Activated naive CD4-positive, alpha-beta T cell treated with anti-CD3 and anti-CD28 coated beads, Interleukin-2, amount 10 ng/mL, durations not matched to agents 7 days and 5 days (primary cell): ENCODE measurements around the gene USP17L19.
"Not testable (repeated sequence)": the region's sequence is repeated elsewhere in the genome, so short reads cannot be mapped to it uniquely, and the experiment has no call there.

Experiments
- CTCF ChIA-PET: fragments of 350-600 bp; sonication (Branson Sonifier 250); formaldehyde crosslinking; loops from one replicate; lab custom pipeline; 2021; ENCODE audit warnings: antibody characterized with exemption; lab: Charles Lee
- DNase-seq: peaks from one replicate; pipeline ENCODE4 v3.0.0-alpha.2; 2020
- H3K27ac Mint-ChIP-seq: one replicate; pipeline ENCODE4 v1.8.0; 2021; ENCODE audit warnings: mild to moderate bottlenecking, moderate library complexity, mixed read lengths
- H3K27me3 Mint-ChIP-seq: one replicate; pipeline ENCODE4 v1.8.0; 2021; ENCODE audit warnings: mild to moderate bottlenecking, mixed read lengths
- H3K36me3 Mint-ChIP-seq: one replicate; pipeline ENCODE4 v1.8.0; 2021; ENCODE audit warnings: mixed read lengths
- H3K4me1 Mint-ChIP-seq: one replicate; pipeline ENCODE4 v1.8.0; 2021; ENCODE audit warnings: mixed read lengths
- H3K4me3 Mint-ChIP-seq: one replicate; pipeline ENCODE4 v1.8.0; 2021; ENCODE audit warnings: mild to moderate bottlenecking, moderate library complexity, mixed read lengths
- H3K9me3 Mint-ChIP-seq: one replicate; pipeline ENCODE4 v1.8.0; 2021; ENCODE audit warnings: mixed read lengths

The USP17L19 gene, protein sequence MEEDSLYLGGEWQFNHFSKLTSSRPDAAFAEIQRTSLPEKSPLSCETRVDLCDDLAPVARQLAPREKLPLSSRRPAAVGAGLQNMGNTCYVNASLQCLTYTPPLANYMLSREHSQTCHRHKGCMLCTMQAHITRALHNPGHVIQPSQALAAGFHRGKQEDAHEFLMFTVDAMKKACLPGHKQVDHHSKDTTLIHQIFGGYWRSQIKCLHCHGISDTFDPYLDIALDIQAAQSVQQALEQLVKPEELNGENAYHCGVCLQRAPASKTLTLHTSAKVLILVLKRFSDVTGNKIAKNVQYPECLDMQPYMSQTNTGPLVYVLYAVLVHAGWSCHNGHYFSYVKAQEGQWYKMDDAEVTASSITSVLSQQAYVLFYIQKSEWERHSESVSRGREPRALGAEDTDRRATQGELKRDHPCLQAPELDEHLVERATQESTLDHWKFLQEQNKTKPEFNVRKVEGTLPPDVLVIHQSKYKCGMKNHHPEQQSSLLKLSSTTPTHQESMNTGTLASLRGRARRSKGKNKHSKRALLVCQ

DNA sequence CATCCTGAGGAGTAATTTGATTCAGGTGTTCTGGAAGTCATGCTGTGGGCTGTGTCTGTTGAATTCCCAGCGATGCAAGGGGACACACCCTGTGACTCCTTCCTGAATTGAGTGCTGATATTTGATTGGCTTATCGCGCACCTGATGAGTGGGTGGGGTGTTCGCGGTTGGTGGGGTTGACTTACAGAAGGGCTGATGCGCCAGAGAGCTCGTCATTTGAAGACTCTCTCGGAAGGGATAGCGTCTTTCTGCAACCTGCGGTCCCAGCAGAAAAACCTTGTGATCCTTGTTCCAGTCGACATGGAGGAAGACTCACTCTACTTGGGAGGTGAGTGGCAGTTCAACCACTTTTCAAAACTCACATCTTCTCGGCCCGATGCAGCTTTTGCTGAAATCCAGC is at the start of gene USP17L19:
Gene USP17L19 (plus strand): TSS at position 301 of the 400 bp plus-strand sequence. CDS start 0 bp downstream, at position 301.
- CTCF ChIA-PET, H3K27me3 Mint-ChIP-seq, H3K4me1 Mint-ChIP-seq, H3K9me3 Mint-ChIP-seq, DNase-seq, H3K4me3 Mint-ChIP-seq, H3K27ac Mint-ChIP-seq, H3K36me3 Mint-ChIP-seq: not testable (repeated sequence)

DNA sequence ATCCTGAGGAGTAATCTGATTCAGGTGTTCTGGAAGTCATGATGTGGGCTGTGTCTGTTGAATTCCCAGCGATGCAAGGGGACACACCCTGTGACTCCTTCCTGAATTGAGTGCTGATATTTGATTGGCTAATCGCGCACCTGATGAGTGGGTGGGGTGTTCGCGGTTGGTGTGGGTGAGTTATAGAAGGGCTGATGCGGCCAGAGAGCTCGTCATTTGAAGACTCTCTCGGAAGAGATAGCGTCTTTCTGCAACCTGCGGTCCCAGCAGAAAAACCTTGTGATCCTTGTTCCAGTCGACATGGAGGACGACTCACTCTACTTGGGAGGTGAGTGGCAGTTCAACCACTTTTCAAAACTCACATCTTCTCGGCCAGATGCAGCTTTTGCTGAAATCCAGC is 42.8 kb upstream of the USP17L19 start, which contains the start of gene USP17L10:
Gene USP17L10 (plus strand): TSS at position 301 of the 400 bp plus-strand sequence. CDS start 0 bp downstream, at position 301.
- H3K36me3 Mint-ChIP-seq, H3K4me3 Mint-ChIP-seq, H3K27ac Mint-ChIP-seq, H3K27me3 Mint-ChIP-seq, CTCF ChIA-PET, H3K9me3 Mint-ChIP-seq, H3K4me1 Mint-ChIP-seq, DNase-seq: not testable (repeated sequence)

DNA sequence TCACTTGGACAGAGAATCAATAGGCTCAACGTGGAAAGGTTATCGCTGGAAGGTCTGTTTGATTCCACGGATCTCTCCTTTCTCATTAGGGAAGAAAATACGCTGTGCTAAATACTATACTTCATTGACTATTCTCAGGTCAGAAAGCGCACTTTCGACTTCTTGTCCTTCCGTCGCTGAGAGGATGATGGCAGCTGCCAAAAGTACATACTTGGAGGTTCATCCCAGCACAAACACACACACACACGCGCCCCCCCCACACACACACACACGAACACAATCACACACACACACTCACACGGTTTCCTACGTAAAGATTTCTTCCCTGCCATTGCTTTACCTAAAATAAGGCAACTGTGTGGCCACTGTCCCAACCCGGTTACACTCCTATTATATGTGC is 38.5 kb upstream of the USP17L19 start:
- H3K27ac Mint-ChIP-seq, H3K4me1 Mint-ChIP-seq, H3K36me3 Mint-ChIP-seq, CTCF ChIA-PET, H3K4me3 Mint-ChIP-seq, H3K27me3 Mint-ChIP-seq, DNase-seq, H3K9me3 Mint-ChIP-seq: not testable (repeated sequence)

DNA sequence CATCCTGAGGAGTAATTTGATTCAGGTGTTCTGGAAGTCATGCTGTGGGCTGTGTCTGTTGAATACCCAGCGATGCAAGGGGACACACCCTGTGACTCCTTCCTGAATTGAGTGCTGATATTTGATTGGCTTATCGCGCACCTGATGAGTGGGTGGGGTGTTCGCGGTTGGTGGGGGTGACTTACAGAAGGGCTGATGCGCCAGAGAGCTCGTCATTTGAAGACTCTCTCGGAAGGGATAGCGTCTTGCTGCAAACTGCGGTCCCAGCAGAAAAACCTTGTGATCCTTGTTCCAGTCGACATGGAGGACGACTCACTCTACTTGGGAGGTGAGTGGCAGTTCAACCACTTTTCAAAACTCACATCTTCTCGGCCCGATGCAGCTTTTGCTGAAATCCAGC is 38.1 kb upstream of the USP17L19 start, which contains the start of gene USP17L11:
Gene USP17L11 (plus strand): TSS at position 301 of the 400 bp plus-strand sequence. CDS start 0 bp downstream, at position 301.
- H3K4me3 Mint-ChIP-seq, H3K36me3 Mint-ChIP-seq, DNase-seq, H3K4me1 Mint-ChIP-seq, CTCF ChIA-PET, H3K9me3 Mint-ChIP-seq, H3K27me3 Mint-ChIP-seq, H3K27ac Mint-ChIP-seq: not testable (repeated sequence)

DNA sequence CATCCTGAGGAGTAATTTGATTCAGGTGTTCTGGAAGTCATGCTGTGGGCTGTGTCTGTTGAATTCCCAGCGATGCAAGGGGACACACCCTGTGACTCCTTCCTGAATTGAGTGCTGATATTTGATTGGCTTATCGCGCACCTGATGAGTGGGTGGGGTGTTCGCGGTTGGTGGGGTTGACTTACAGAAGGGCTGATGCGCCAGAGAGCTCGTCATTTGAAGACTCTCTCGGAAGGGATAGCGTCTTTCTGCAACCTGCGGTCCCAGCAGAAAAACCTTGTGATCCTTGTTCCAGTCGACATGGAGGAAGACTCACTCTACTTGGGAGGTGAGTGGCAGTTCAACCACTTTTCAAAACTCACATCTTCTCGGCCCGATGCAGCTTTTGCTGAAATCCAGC is 33.3 kb upstream of the USP17L19 start, which contains the start of gene USP17L12:
Gene USP17L12 (plus strand): TSS at position 301 of the 400 bp plus-strand sequence. CDS start 0 bp downstream, at position 301.
- H3K4me3 Mint-ChIP-seq, DNase-seq, H3K4me1 Mint-ChIP-seq, H3K27me3 Mint-ChIP-seq, CTCF ChIA-PET, H3K9me3 Mint-ChIP-seq, H3K36me3 Mint-ChIP-seq, H3K27ac Mint-ChIP-seq: not testable (repeated sequence)

DNA sequence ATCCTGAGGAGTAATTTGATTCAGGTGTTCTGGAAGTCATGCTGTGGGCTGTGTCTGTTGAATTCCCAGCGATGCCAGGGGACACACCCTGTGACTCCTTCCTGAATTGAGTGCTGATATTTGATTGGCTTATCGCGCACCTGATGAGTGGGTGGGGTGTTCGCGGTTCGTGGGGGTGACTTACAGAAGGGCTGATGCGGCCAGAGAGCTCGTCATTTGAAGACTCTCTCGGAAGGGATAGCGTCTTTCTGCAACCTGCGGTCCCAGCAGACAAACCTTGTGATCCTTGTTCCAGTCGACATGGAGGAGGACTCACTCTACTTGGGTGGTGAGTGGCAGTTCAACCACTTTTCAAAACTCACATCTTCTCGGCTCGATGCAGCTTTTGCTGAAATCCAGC is 28.6 kb upstream of the USP17L19 start, which contains the start of gene USP17L13:
Gene USP17L13 (plus strand): TSS at position 301 of the 400 bp plus-strand sequence. CDS start 0 bp downstream, at position 301.
- H3K4me1 Mint-ChIP-seq, CTCF ChIA-PET, DNase-seq, H3K4me3 Mint-ChIP-seq, H3K36me3 Mint-ChIP-seq, H3K9me3 Mint-ChIP-seq, H3K27ac Mint-ChIP-seq, H3K27me3 Mint-ChIP-seq: not testable (repeated sequence)

DNA sequence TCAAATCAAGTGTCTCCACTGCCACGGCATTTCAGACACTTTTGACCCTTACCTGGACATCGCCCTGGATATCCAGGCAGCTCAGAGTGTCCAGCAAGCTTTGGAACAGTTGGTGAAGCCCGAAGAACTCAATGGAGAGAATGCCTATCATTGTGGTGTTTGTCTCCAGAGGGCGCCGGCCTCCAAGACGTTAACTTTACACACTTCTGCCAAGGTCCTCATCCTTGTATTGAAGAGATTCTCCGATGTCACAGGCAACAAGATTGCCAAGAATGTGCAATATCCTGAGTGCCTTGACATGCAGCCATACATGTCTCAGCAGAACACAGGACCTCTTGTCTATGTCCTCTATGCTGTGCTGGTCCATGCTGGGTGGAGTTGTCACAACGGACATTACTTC is 22.9 kb upstream of the USP17L19 start:
- H3K9me3 Mint-ChIP-seq, H3K27me3 Mint-ChIP-seq, H3K4me3 Mint-ChIP-seq, DNase-seq, CTCF ChIA-PET, H3K36me3 Mint-ChIP-seq, H3K4me1 Mint-ChIP-seq, H3K27ac Mint-ChIP-seq: not testable (repeated sequence)

DNA sequence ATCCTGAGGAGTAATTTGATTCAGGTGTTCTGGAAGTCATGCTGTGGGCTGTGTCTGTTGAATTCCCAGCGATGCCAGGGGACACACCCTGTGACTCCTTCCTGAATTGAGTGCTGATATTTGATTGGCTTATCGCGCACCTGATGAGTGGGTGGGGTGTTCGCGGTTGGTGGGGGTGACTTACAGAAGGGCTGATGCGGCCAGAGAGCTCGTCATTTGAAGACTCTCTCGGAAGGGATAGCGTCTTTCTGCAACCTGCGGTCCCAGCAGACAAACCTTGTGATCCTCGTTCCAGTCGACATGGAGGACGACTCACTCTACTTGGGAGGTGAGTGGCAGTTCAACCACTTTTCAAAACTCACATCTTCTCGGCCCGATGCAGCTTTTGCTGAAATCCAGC is 19.1 kb upstream of the USP17L19 start, which contains the start of gene USP17L15:
Gene USP17L15 (plus strand): TSS at position 301 of the 400 bp plus-strand sequence. CDS start 0 bp downstream, at position 301.
- not testable (repeated sequence) for H3K36me3 Mint-ChIP-seq

DNA sequence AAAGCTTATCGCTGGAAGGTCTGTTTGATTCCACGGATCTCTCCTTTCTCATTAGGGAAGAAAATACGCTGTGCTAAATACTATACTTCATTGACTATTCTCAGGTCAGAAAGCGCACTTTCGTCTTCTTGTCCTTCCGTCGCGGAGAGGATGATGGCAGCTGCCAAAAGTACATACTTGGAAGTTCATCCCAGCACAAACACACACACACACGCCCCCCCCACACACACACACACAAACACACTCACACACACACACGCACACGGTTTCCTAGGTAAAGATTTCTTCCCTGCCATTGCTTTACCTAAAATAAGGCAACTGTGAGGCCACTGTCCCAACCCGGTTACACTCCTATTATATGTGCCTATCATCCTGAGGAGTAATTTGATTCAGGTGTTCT is 14.7 kb upstream of the USP17L19 start:
- peak; percentile 12 for DNase-seq
- not testable (repeated sequence) for H3K4me3 Mint-ChIP-seq

More for the DNA sequence above, 19.1 kb upstream of the USP17L19 start, which contains the start of gene USP17L15:
- H3K9me3 Mint-ChIP-seq, H3K4me3 Mint-ChIP-seq, CTCF ChIA-PET, H3K4me1 Mint-ChIP-seq, DNase-seq, H3K27me3 Mint-ChIP-seq, H3K27ac Mint-ChIP-seq: not testable (repeated sequence)

DNA sequence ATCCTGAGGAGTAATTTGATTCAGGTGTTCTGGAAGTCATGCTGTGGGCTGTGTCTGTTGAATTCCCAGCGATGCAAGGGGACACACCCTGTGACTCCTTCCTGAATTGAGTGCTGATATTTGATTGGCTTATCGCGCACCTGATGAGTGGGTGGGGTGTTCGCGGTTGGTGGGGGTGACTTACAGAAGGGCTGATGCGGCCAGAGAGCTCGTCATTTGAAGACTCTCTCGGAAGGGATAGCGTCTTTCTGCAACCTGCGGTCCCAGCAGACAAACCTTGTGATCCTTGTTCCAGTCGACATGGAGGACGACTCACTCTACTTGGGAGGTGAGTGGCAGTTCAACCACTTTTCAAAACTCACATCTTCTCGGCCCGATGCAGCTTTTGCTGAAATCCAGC is 9.6 kb upstream of the USP17L19 start, which contains the start of gene USP17L17:
Gene USP17L17 (plus strand): TSS at position 301 of the 400 bp plus-strand sequence. CDS start 0 bp downstream, at position 301.
- H3K27me3 Mint-ChIP-seq, H3K36me3 Mint-ChIP-seq, H3K4me1 Mint-ChIP-seq, CTCF ChIA-PET, DNase-seq, H3K27ac Mint-ChIP-seq, H3K9me3 Mint-ChIP-seq, H3K4me3 Mint-ChIP-seq: not testable (repeated sequence)

More for the DNA sequence above, 14.7 kb upstream of the USP17L19 start:
- H3K9me3 Mint-ChIP-seq, H3K27ac Mint-ChIP-seq, CTCF ChIA-PET, H3K27me3 Mint-ChIP-seq, H3K4me1 Mint-ChIP-seq, H3K36me3 Mint-ChIP-seq: not testable (repeated sequence)

DNA sequence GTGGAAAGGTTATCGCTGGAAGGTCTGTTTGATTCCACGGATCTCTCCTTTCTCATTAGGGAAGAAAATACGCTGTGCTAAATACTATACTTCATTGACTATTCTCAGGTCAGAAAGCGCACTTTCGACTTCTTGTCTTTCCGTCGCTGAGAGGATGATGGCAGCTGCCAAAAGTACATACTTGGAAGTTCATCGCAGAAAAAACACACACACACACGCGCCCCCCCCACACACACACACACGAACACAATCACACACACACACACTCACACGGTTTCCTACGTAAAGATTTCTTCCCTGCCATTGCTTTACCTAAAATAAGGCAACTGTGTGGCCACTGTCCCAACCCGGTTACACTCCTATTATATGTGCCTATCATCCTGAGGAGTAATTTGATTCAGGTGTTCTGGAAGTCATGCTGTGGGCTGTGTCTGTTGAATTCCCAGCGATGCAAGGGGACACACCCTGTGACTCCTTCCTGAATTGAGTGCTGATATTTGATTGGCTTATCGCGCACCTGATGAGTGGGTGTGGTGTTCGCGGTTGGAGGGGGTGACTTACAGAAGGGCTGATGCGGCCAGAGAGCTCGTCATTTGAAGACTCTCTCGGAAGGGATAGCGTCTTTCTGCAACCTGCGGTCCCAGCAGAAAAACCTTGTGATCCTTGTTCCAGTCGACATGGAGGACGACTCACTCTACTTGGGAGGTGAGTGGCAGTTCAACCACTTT is 5.1 kb upstream of the USP17L19 start, which contains the start of gene USP17L18:
Gene USP17L18 (plus strand): TSS at position 678 of the 728 bp plus-strand sequence. CDS start 0 bp downstream, at position 678.
- CTCF ChIA-PET, H3K27ac Mint-ChIP-seq, H3K9me3 Mint-ChIP-seq, H3K27me3 Mint-ChIP-seq, H3K36me3 Mint-ChIP-seq, H3K4me3 Mint-ChIP-seq, H3K4me1 Mint-ChIP-seq: not testable (repeated sequence)
- peak; percentile 14 for DNase-seq

DNA sequence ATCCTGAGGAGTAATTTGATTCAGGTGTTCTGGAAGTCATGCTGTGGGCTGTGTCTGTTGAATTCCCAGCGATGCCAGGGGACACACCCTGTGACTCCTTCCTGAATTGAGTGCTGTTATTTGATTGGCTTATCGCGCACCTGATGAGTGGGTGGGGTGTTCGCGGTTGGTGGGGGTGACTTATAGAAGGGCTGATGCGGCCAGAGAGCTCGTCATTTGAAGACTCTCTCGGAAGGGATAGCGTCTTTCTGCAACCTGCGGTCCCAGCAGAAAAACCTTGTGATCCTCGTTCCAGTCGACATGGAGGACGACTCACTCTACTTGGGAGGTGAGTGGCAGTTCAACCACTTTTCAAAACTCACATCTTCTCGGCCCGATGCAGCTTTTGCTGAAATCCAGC is 4.6 kb downstream of the USP17L19 start, which contains the start of gene USP17L20:
Gene USP17L20 (plus strand): TSS at position 301 of the 400 bp plus-strand sequence. CDS start 0 bp downstream, at position 301.
- H3K9me3 Mint-ChIP-seq, H3K27ac Mint-ChIP-seq, H3K4me1 Mint-ChIP-seq, DNase-seq, H3K27me3 Mint-ChIP-seq, H3K4me3 Mint-ChIP-seq, CTCF ChIA-PET, H3K36me3 Mint-ChIP-seq: not testable (repeated sequence)

DNA sequence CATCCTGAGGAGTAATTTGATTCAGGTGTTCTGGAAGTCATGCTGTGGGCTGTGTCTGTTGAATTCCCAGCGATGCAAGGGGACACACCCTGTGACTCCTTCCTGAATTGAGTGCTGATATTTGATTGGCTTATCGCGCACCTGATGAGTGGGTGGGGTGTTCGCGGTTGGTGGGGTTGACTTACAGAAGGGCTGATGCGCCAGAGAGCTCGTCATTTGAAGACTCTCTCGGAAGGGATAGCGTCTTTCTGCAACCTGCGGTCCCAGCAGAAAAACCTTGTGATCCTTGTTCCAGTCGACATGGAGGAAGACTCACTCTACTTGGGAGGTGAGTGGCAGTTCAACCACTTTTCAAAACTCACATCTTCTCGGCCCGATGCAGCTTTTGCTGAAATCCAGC is 9.4 kb downstream of the USP17L19 start, which contains the start of gene USP17L21:
Gene USP17L21 (plus strand): TSS at position 301 of the 400 bp plus-strand sequence. CDS start 0 bp downstream, at position 301.
- H3K27ac Mint-ChIP-seq, H3K36me3 Mint-ChIP-seq, CTCF ChIA-PET, DNase-seq, H3K9me3 Mint-ChIP-seq, H3K4me1 Mint-ChIP-seq, H3K27me3 Mint-ChIP-seq, H3K4me3 Mint-ChIP-seq: not testable (repeated sequence)

DNA sequence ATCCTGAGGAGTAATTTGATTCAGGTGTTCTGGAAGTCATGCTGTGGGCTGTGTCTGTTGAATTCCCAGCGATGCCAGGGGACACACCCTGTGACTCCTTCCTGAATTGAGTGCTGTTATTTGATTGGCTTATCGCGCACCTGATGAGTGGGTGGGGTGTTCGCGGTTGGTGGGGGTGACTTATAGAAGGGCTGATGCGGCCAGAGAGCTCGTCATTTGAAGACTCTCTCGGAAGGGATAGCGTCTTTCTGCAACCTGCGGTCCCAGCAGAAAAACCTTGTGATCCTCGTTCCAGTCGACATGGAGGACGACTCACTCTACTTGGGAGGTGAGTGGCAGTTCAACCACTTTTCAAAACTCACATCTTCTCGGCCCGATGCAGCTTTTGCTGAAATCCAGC is 14.1 kb downstream of the USP17L19 start, which contains the start of gene USP17L22:
Gene USP17L22 (plus strand): TSS at position 301 of the 400 bp plus-strand sequence. CDS start 0 bp downstream, at position 301.
- H3K4me3 Mint-ChIP-seq, CTCF ChIA-PET, H3K9me3 Mint-ChIP-seq, DNase-seq, H3K4me1 Mint-ChIP-seq, H3K27me3 Mint-ChIP-seq, H3K36me3 Mint-ChIP-seq, H3K27ac Mint-ChIP-seq: not testable (repeated sequence)
